Type B pancreatic cell (in vitro differentiated cells): ENCODE measurements around the gene STAB2. TPM values are rescaled to one million over a fixed set of nuclear protein-coding genes. Genes with fewer than 3 reads are reported as not detected.

Experiments used
- DNase-seq: peaks from one replicate; pipeline ENCODE4 v3.0.0; 2021; ENCODE audit warnings: mixed read lengths; ENCODE audit not compliant: unreplicated experiment; ENCODE audit errors: extremely low spot score
- H3K27ac Mint-ChIP-seq: 2 replicates; pipeline ENCODE4 v1.8.0; 2021; ENCODE audit warnings: mild to moderate bottlenecking, mixed read lengths
- H3K27me3 Mint-ChIP-seq: 2 replicates; pipeline ENCODE4 v1.8.0; 2021; ENCODE audit warnings: mixed read lengths
- H3K36me3 Mint-ChIP-seq: 2 replicates; pipeline ENCODE4 v1.8.0; 2021; ENCODE audit warnings: mixed read lengths
- H3K4me1 Mint-ChIP-seq: one replicate; pipeline ENCODE4 v1.8.0; 2021; ENCODE audit warnings: mixed read lengths; ENCODE audit not compliant: unreplicated experiment
- H3K4me3 Mint-ChIP-seq: 2 replicates; pipeline ENCODE4 v1.8.0; 2021; ENCODE audit warnings: mild to moderate bottlenecking, mixed read lengths
- H3K9me3 Mint-ChIP-seq: 2 replicates; pipeline ENCODE4 v1.8.0; 2021; ENCODE audit warnings: mixed read lengths
- CTCF ChIP-seq: fragments of 200-600 bp; sonication (generic); conservative IDR thresholded peaks from 2 replicates; pipeline ENCODE4 v1.5.0; 2021; ENCODE audit warnings: antibody characterized with exemption, mild to moderate bottlenecking
- total RNA-seq: library from RNA; stranded (reverse); gene quantifications from 2 replicates; pipeline ENCODE4 v1.2.1, GENCODE V29; 2021; ENCODE audit warnings: low replicate concordance

The STAB2 gene
- total RNA-seq, 1 donor from 2014 or later = not detected

- Mint-ChIP-seq H3K4me3 (no peak overlapping the region), H3K9me3 (no peaks in the 10 kb centered on the region), H3K36me3 (no peaks in the 10 kb centered on the region), H3K27me3 (no peaks in the 10 kb centered on the region), H3K27ac (no peak overlapping the region), H3K4me1 (no peaks in the 10 kb centered on the region)
- no peak for DNase-seq
- no peak for TF ChIP-seq CTCF
Measured at GRCh38 chr12:103725398-103725797, 138.3 kb downstream of the STAB2 start.

GRCh38 chr12:103727638-103728037 is 140.6 kb downstream of the STAB2 start:
- no peak overlapping the region for H3K27ac Mint-ChIP-seq
- no peak for DNase-seq

GRCh38 chr12:103728323-103728722 is 141.2 kb downstream of the STAB2 start:
- H3K9me3 Mint-ChIP-seq = no peaks in the 10 kb centered on the region
- H3K27me3 Mint-ChIP-seq = peaks cover 2% of the 10 kb centered on the region
- no peak for DNase-seq
- no peak overlapping the region for H3K4me3 Mint-ChIP-seq
- H3K27ac Mint-ChIP-seq = no peak overlapping the region
- H3K4me1 Mint-ChIP-seq = no peaks in the 10 kb centered on the region
- no peaks in the 10 kb centered on the region for H3K36me3 Mint-ChIP-seq
- no peak for TF ChIP-seq CTCF

More at GRCh38 chr12:103727638-103728037, 140.6 kb downstream of the STAB2 start:
- Mint-ChIP-seq H3K36me3 (no peaks in the 10 kb centered on the region), H3K9me3 (no peaks in the 10 kb centered on the region), H3K4me3 (no peak overlapping the region), H3K4me1 (no peaks in the 10 kb centered on the region), H3K27me3 (no peaks in the 10 kb centered on the region)
- no peak for TF ChIP-seq CTCF

- Mint-ChIP-seq H3K36me3 (no peaks in the 10 kb centered on the region), H3K4me3 (no peak overlapping the region), H3K9me3 (no peaks in the 10 kb centered on the region), H3K4me1 (no peaks in the 10 kb centered on the region), H3K27ac (no peak overlapping the region), H3K27me3 (peaks cover 14% of the 10 kb centered on the region)
- TF ChIP-seq CTCF = no peak
- DNase-seq = no peak
Measured at GRCh38 chr12:103729499-103729898, 142.4 kb downstream of the STAB2 start.

GRCh38 chr12:103731539-103731938 is 144.5 kb downstream of the STAB2 start:
- Mint-ChIP-seq H3K27me3 (peaks cover 29% of the 10 kb centered on the region), H3K36me3 (no peaks in the 10 kb centered on the region), H3K27ac (no peak overlapping the region), H3K9me3 (no peaks in the 10 kb centered on the region), H3K4me3 (no peak overlapping the region), H3K4me1 (no peaks in the 10 kb centered on the region)
- no peak for DNase-seq
- no peak for TF ChIP-seq CTCF

GRCh38 chr12:103734863-103735262 is 147.8 kb downstream of the STAB2 start:
- H3K9me3 Mint-ChIP-seq = no peaks in the 10 kb centered on the region
- no peak for TF ChIP-seq CTCF
- H3K4me3 Mint-ChIP-seq = no peak overlapping the region
- no peaks in the 10 kb centered on the region for H3K36me3 Mint-ChIP-seq
- peaks cover 34% of the 10 kb centered on the region for H3K27me3 Mint-ChIP-seq
- H3K4me1 Mint-ChIP-seq = no peaks in the 10 kb centered on the region
- H3K27ac Mint-ChIP-seq = no peak overlapping the region
- DNase-seq = no peak
